NCI-H146 (cell line): ENCODE results near the gene MED13L.

Source experiments
- DNase-seq: peaks from one replicate; lab custom pipeline; 2025; lab: John Stamatoyannopoulos, UW

Gene MED13L

DNA sequence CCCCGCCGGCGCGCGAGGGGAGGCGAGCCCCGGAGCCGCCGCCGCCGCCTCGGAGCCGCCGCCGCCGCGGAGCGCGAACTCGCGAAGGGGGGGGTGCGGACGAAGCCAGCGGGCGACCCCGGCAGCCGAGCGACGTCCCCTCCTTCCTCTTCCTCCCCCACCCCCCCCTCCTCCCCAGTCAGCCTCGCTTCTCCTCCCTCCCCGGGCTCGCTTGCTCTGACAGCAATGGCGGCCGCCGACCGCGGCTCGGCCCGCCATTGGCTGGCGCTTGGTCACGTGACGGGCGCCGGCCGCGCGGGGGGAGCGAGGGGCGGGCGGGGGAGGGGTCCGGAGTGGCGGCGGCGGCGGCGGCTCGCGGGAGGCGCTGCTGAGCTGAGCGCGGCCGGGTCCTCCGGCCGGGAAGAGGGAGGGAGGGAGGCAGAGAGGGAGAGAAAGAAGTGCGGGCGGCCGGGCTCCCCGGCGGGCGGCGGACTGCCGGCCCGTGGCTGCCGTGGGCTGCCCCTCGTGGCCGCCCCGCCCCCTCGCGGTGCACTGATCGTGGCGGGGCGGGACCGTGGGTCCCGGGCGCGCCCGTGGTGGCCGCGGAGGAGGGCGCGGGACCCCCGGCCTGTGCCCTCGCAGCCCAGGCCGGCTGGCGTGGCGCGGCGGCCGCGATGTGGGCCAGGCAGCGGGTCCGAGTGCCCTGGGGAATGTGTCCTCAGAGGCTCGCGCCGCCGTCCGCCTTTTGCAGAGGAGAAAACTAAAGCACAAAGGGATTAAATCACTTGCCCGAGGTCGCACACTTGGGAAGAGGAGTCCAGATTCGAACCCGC, at the start of gene MED13L:
TSS of gene MED13L (minus strand) at position 227 of the 812 bp plus-strand sequence. CDS start 562 bp downstream, outside the sequence.
- peak; percentile 89 for DNase-seq

DNA sequence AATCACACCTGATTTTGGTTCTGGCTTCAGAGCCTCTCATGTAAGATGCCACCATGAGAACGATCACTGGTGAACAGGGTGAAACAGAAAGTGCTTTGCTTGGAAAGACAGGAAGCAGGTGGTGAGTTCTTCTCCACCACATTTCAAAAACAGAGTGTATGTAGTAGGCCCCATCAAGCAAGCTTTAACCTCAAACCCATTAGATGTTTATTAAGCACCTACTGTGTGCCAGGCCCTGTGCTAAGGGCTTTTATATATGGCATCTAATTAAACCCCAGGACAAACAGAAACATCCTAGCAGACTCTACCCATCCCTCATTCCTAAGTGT, 47.8 kb upstream of the MED13L start:
- DNase-seq = no peak

GRCh38 chr12:116324654-116325335, 47.3 kb upstream of the MED13L start:
- DNase-seq = no peak

- no peak for DNase-seq
These were observed 46.2 kb upstream of the MED13L start for GRCh38 chr12:116323406-116324386.

DNA sequence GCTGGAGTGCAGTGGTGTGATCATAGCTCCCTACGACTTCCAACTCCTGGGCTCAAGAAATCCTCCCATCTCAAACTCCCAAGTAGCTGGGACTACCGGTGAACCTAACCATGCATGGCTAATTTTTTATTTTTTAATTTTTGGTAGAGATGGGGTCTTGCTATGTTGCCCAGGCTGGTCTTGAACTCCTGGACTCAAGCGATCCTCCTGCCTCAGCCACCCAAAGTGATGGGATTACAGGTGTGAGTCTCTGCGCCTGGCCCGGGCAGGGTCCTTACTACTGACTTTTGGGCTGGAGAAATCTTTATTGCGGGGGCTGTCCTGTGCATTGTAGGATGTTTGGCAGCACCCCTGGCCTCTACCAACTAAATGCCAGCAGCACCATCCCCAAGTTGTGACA, 44.4 kb upstream of the MED13L start:
- DNase-seq = no peak

- no peak for DNase-seq
These were observed 43.3 kb upstream of the MED13L start for GRCh38 chr12:116320791-116321217.

- no peak for DNase-seq
These were observed 42.6 kb upstream of the MED13L start for GRCh38 chr12:116319898-116320621.

DNA sequence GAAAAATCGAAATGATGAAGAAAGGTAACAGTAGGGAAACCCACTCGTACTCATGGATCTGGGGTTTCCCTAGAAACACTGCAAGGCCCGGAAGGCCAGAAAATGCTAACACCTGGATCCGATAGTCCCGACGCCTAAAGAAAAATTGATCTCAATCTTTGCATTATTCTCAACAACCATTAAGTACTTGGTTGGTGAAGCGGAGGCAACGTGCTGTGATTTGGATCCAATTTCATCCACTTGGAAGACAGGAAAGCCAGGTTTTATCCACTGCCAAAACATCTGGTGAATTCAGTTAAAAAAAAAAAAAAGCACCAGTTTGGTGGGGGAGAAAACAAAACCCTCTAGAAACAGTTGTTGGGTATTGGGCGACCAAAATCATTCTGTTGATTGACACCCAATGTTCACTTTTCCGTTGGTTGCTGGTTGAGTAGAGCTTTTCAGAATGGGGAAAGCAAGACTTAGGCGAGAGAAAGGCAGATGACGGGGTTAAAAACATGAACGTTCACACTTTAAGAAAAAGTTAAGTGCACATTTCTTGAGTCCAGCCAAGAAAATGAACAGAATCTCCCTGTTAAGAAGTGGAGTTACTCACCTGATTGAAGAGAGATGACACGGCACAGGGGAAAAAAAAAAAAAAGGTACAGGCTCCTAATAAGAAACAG, 41.9 kb upstream of the MED13L start:
- DNase-seq = no peak

DNA sequence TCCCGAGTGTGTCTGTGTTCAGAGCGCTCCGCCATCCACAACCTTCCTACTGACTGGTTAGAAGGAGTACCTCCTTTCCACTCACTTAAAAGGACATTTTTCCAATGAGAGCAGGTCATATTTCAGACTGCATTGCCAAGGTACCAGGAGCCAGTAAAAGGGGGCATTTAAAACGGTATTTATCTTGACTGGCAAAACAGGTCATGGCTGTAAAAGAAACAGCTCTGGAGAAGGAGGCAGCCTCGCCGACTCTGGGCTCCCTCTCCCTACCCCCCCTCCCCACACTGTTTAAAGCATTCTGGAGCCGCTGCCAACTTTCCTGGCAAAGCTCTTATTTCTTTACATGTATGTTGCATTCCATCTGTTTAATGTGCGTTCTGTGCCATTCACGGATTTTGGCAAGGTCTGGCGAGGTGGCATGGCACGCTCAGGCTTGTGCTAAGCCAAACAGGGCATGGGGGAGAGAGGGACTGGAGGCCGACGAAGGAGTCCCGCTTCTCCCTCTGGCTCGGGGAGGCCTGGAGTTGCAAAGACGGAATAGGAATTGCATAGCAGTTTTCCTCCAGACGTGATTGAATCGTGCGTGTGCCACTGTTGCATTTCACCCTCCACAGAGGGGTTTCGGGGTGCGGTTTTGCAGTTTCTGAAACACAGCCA, 41.2 kb upstream of the MED13L start:
- DNase-seq = no peak

- DNase-seq = no peak
These were observed 40.6 kb upstream of the MED13L start for GRCh38 chr12:116317986-116318575.

- no peak for DNase-seq
These were observed 39.6 kb upstream of the MED13L start for GRCh38 chr12:116317139-116317538.

GRCh38 chr12:116314477-116314876, 37.0 kb upstream of the MED13L start:
- DNase-seq = no peak

DNA sequence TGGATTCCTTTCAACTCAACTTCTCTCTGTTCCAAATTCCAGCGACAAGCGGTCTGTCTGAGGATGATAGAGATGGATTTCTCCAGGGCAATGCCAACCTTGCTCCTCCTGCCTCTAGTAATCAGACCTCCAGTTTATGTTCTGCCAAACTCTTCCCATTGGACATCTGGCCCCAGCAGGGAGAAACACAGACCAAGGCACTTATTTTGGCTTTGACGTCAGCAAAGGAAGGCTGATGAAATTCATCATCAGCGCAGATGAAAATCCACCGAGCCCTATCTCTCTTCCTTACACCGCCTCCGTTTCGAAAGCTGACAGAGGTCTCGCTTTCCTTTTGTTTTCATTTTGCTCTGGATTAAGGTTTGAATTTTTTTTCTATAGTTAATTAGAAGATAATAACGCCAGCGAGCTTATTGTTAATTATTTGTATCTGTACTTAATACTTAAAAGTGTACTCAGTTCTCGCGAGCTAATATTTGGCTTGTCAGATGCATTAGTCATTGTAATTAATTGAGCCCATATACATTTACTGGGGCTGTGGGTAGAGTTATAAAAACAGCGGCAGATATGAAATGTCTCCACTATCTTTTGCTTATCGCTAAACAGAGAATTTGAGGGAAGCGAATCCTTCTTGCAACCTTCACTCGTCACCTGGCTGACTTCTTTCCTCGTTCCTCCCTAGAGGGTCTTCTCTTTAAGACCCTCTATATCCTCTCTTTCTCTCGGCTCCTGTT, 35.9 kb upstream of the MED13L start:
- DNase-seq = no peak

DNA sequence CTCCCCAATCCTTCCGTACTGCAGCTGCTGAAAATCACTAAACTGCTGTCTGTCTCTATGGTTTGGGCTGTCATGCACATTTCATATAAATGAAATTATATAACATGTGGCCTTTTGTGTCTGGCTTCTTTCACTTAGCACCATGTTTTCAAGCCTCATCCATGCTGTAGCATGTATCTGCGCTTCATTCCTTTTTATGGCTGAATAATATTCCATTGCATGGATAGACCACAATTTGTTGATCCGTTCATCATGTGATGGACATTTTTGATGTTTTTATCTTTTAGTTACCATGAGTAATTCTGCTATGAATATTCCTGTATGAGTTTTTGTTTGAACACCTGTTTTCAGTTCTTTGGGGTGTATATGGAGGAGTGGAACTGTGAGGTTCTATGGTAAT, 32.6 kb upstream of the MED13L start:
- DNase-seq = no peak

DNA sequence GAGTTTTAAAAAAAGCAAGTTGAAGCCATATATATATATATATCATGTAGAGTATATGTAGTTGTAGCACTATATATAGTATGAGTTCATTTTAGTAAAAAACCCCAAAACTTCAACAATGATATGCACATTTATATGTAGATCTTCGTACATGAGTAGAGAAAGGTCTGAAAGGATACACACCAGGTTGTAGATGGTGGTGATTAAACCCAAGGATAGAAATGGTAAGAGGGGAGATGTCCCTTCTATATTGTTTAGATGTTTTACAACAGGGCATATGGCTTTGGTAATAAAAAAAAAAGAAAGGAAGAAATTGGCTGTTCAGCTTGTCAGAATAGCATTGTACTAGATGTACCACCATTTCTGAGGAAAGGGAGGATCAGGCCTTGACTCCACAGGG, 31.9 kb upstream of the MED13L start:
- no peak for DNase-seq

GRCh38 chr12:116308647-116309046, 31.2 kb upstream of the MED13L start:
- no peak for DNase-seq

DNA sequence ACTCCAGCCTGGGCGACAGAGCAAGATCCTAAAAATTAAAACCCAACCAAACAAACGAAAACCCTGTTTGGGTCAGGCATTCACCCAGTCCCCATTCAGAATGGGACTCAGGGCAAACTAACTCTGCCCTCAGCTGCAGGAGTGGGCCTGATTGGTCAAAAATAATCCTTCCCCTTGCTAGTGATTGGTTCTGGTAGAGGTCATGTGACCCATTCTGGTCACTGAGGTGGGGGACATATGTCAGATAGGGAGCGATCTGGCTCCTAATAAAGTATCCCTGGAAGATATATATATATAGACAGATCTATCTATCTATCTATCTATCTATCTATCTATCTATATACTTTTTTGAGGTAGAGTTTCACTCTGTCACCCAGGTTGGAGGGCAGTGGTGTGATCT, 29.5 kb upstream of the MED13L start:
- DNase-seq = no peak

GRCh38 chr12:116306506-116306905, 29.0 kb upstream of the MED13L start:
- DNase-seq = no peak

DNA sequence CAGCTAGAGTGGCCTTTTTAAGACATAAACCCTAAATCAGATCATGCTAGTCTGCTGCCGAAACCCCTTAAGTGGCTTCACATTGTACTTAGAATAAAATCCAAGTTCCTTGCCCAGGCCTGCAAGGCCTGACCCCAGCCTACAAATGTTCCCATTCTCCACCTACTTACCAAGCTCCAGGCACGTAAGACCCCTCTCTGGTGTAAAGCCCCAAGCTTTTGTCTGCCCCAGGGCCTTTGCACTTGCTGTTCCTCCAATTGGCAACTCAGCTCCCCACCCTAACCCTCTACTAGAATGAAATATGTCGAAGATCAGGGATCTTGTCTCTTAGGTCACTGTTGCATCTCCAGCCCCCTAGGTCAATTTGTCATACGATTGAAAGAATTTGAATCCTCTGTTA, 27.1 kb upstream of the MED13L start:
- no peak for DNase-seq

GRCh38 chr12:116303929-116304328, 26.4 kb upstream of the MED13L start:
- no peak for DNase-seq
